Gastrocnemius medialis (tissue), 4 donors: ENCODE measurements around the gene PLA2G6. TPM values are rescaled to one million over a fixed set of nuclear protein-coding genes. Genes with fewer than 3 reads are reported as not detected.

Experiments used
- ATAC-seq, 2 donors: fragments of 150-250 bp; one replicate each; pipeline ENCODE4 v1.9.1; 2016
- DNase-seq, 2 donors: peaks; one replicate each; pipeline ENCODE4 v3.0.0-alpha.2; 2019
- H3K27ac ChIP-seq, 4 donors: fragments of 200-600 bp; sonication (generic); 1 replicate in 1 of 4; 2 replicates in 3 of 4; pipeline ENCODE4 v1.5.1; 2016 to 2018; ENCODE audit warnings: mild to moderate bottlenecking in 2 of 4, moderate library complexity in 1 of 4
- H3K27me3 ChIP-seq, 3 donors: fragments of 200-600 bp; sonication (generic) in 2 of 3; 1 replicate in 1 of 3; 2 replicates in 2 of 3; pipeline versions ENCODE4 v1.5.1 to v1.6.0; 2016 to 2019; ENCODE audit warnings: mild to moderate bottlenecking in 1 of 3, moderate library complexity in 1 of 3
- H3K36me3 ChIP-seq, 2 donors: fragments of 200-600 bp; sonication (generic) in 1 of 2; one replicate each; pipeline ENCODE4 v1.5.1; 2017 to 2018
- H3K4me1 ChIP-seq, 2 donors: fragments of 200-600 bp; sonication (generic) in 1 of 2; one replicate each; pipeline ENCODE4 v1.5.1; 2016 to 2017; ENCODE audit warnings: mild to moderate bottlenecking in 2 of 2
- H3K4me3 ChIP-seq, 4 donors: fragments of 200-600 bp; sonication (generic) in 3 of 4; 1 replicate in 1 of 4; 2 replicates in 3 of 4; pipeline ENCODE4 v1.5.1; 2016 to 2019; ENCODE audit warnings: mild to moderate bottlenecking in 2 of 4
- H3K9me3 ChIP-seq, 3 donors: fragments of 200-600 bp; sonication (generic) in 2 of 3; 1 replicate in 1 of 3; 2 replicates in 2 of 3; pipeline ENCODE4 v1.5.1; 2016 to 2019
- POLR2A ChIP-seq, 2 donors: fragments of 450-650 bp; IDR thresholded peaks; one replicate each; pipeline ENCODE4 v1.6.1; 2017; ENCODE audit warnings: antibody characterized with exemption in 2 of 2, mild to moderate bottlenecking in 2 of 2, moderate library complexity in 2 of 2
- in situ Hi-C, 4 donors: fragments of 200-750 bp; cut with MboI; loops; one replicate each; pipeline versions ENCODE4 v1.15.0 to v1.8.0; 2017; ENCODE audit warnings: low sequenced_read_pairs in 4 of 4
- intact Hi-C: fragments of 100-400 bp; cut with DNase I; formaldehyde crosslinking; loops from one replicate; pipeline ENCODE4 v1.15.1; 2023; ENCODE audit warnings: low total_unique reads
- total RNA-seq, 4 donors: library from RNA; depleted of rRNA; stranded (reverse); fragments of >200 nt; gene quantifications; one replicate each; pipeline versions ENCODE4 v1.1.0 to v1.2.3, GENCODE V29; 2016
- TF ChIP-seq, protein P1 (sequence below), 5 experiments: fragments of 450-650 bp in 3 of 5; fragments of 200-600 bp in 2 of 5; sonication (generic) in 2 of 5; IDR thresholded peaks in 4 of 5; conservative IDR thresholded peaks in 1 of 5; 1 replicate in 4 of 5; 2 replicates in 1 of 5; pipeline ENCODE4 v1.5.1; 2016 to 2019; ENCODE audit warnings: antibody characterized with exemption in 5 of 5, mild to moderate bottlenecking in 3 of 5, moderate library complexity in 3 of 5

PLA2G6 gene
- total RNA-seq, 4 donors from 2014 or later, result 9.1 to 19.5 (median 12.1) TPM

DNA sequence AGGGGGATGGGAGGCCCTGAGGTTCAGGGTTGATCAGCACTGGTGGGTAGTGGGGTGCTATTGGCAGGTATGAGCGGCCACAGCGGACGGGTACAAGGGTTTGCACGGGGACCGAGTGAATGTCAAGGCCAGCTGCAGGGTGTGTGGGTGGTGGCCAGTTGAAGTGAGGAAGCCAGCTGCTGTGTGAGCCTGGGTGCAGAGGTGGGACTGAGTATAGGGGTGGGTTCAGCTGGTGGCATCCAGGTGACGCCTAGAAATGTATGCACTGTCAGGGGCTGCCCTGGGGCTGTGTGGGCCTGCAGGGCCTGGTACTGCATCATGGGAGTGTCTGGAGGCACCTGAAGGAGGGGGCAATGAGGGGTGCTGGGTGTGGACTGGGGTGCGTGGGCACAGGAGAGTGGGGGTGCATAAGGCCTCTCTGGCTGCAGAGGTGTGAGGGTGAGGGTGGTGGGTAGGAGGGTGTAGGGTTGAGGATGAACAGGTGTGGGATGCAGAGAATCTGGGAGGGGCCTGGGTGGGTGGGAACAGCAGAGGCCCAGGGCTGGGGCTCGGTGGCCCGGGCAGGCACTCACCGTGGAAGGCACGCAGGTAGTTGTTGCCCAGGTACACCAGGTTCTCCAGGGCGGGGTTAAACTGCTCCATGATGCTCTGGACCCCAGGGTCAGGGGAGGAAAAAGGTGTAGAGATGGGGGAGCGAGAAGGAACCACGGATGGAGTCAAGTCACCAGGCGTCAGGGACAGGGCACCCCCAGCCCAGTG is 72.9 kb downstream of the PLA2G6 start:
- Histone ChIP-seq H3K36me3 (no peaks in the 10 kb centered on the region), H3K27me3 (no peaks in the 10 kb centered on the region), H3K4me1 (peaks cover 2 to 7% of the 10 kb centered on the region in 2 donors), H3K4me3 (no peak overlapping the region), H3K27ac (no peak overlapping the region), H3K9me3 (no peaks in the 10 kb centered on the region)
- TF ChIP-seq POLR2A (IDR thresholded peaks at IDR 0.05), result no peak
- TF ChIP-seq, protein P1, sequence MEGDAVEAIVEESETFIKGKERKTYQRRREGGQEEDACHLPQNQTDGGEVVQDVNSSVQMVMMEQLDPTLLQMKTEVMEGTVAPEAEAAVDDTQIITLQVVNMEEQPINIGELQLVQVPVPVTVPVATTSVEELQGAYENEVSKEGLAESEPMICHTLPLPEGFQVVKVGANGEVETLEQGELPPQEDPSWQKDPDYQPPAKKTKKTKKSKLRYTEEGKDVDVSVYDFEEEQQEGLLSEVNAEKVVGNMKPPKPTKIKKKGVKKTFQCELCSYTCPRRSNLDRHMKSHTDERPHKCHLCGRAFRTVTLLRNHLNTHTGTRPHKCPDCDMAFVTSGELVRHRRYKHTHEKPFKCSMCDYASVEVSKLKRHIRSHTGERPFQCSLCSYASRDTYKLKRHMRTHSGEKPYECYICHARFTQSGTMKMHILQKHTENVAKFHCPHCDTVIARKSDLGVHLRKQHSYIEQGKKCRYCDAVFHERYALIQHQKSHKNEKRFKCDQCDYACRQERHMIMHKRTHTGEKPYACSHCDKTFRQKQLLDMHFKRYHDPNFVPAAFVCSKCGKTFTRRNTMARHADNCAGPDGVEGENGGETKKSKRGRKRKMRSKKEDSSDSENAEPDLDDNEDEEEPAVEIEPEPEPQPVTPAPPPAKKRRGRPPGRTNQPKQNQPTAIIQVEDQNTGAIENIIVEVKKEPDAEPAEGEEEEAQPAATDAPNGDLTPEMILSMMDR (IDR thresholded peaks at IDR 0.05 in 4 of 5, conservative IDR thresholded peaks at IDR 0.05 in 1 of 5), result no peak
- DNase-seq, result no peak
- intact Hi-C loops, result no loop called here
- no peak for ATAC-seq
- in situ Hi-C loops, result loop anchor here in 3 of 4 donors (10.0 to 25.0 kb wide), 3 partner anchors 54 to 254 kb away; partner anchors contain the start of gene PICK1 (in 2 of the 3)

DNA sequence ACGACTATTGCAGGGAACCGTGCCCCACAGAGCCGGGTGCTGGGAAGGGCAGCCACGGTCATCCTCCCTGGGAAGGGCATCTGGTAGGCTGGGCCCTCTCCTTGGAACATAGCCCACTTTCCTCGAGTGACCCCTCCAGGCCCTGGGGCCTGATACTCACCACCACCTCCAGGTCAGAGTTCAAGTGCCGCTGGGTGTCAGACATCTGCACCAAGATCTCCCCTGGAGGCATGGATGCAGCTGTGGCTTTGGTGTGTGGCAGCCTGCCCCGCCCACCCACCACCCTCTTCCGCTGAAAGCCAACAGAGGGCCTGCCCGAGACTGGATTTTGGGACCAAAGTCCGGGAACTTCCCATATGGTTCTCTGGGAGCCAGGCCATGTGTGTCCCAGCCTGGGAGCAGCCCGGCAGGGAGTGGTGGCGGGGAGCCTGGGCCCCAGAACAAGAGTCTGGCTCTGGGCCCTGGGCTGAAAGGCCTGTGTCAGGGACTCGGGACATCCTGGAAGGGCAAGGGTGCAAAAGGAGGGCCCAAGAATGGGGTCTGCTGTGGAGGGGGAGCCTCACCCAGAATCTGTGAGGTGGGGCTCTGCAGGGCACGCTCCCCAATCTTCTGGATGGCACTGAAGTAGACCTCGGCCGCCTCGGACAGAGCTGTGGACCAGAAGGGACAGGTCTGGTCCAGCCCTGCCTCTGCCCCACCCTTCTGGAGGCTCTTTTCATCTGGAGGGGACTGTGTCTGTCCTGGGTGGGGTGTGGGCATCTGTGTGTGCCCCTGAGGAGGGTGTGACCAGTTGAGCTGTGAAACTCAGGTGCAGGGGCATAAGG is 73.7 kb downstream of the PLA2G6 start:
- H3K4me1 ChIP-seq, result peaks cover 2 to 7% of the 10 kb centered on the region in 2 donors
- no peaks in the 10 kb centered on the region for H3K36me3 ChIP-seq
- in situ Hi-C loops (loop anchor here in 3 of 4 donors (10.0 to 25.0 kb wide), 3 partner anchors 53 to 254 kb away; partner anchors contain the start of gene PICK1 (in 2 of the 3)), intact Hi-C loops (no loop called here)
- TF ChIP-seq, protein P1 (IDR thresholded peaks at IDR 0.05 in 4 of 5, conservative IDR thresholded peaks at IDR 0.05 in 1 of 5), result no peak
- TF ChIP-seq POLR2A (IDR thresholded peaks at IDR 0.05), result no peak
- no peak for ATAC-seq
- H3K9me3 ChIP-seq, result no peaks in the 10 kb centered on the region
- no peak overlapping the region for H3K27ac ChIP-seq
- no peaks in the 10 kb centered on the region for H3K27me3 ChIP-seq
- DNase-seq, result no peak
- no peak overlapping the region for H3K4me3 ChIP-seq

DNA sequence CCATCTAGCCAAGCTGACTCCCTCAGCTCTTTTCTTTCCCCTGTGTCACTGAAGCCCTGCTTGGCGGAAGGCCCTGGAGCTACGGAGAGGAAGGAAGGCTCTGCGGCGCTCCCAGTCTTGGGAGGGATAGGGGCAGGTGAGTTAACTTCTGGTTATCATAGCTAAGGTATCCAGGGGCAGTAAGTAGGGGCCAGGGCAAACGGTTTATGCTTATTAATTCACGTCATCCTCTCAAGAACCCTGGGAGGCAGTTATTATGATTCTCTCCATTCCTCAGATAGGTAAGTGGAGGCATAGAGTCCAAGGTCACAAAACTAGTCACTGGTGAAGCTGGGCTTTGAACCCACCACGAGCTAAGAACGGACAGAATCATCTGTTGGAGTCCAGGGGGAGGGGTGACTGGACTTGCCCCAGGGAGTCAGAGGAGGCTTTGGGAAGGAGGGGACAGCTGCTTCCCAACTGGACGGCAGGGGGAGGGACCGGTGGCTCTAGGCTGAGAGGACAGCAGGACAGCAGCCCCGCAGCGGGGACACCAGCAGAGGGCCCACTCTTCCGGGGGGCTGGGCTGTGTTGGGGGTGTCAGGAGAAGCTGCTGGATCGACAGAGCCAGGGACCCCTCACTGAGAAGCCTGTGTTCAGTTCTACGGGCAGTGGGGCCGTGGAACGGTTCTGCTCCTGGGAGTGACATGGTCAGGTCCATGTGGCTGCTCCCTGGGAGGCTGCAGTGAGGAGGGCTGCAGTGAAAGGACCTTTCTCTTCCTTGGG is 74.6 kb downstream of the PLA2G6 start:
- no peak for ATAC-seq
- Histone ChIP-seq H3K36me3 (no peaks in the 10 kb centered on the region), H3K9me3 (no peaks in the 10 kb centered on the region), H3K27me3 (no peaks in the 10 kb centered on the region), H3K4me1 (peaks cover 2 to 7% of the 10 kb centered on the region in 2 donors), H3K4me3 (no peak overlapping the region), H3K27ac (no peak overlapping the region)
- no peak for TF ChIP-seq POLR2A (IDR thresholded peaks at IDR 0.05)
- TF ChIP-seq, protein P1 (IDR thresholded peaks at IDR 0.05 in 4 of 5, conservative IDR thresholded peaks at IDR 0.05 in 1 of 5), result no peak
- intact Hi-C loops, result no loop called here
- in situ Hi-C loops, result loop anchor here in 3 of 4 donors (10.0 to 25.0 kb wide), 3 partner anchors 52 to 255 kb away; partner anchors contain the start of gene PICK1 (in 2 of the 3)
- DNase-seq, result no peak

DNA sequence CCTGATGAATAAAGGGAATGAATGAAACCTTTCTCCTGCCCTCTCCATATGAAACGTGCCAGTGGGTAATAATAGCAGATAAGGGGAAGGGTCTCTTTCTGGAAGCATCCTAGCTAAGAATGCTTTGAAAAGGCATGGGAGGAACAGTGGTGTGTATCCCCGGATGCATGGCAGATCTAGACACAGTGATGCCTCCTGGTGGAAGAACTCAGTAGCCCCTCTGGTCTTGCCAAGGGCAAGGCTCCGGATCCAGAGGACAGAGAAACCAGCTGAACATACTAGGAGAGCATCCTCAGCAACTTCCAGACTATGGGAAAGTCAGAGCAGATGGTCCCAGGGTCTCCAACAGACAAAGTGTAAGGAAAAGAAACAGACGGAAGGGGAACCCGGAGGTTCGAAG is 77.5 kb downstream of the PLA2G6 start:
- H3K36me3 ChIP-seq, result no peaks in the 10 kb centered on the region
- DNase-seq, result peak in 1 of 2 donors; percentile 54
- H3K27me3 ChIP-seq, result no peaks in the 10 kb centered on the region
- H3K4me1 ChIP-seq, result no peaks in the 10 kb centered on the region
- in situ Hi-C loops, result loop anchor here in 3 of 4 donors (10.0 to 25.0 kb wide), 3 partner anchors 49 to 258 kb away; partner anchors contain the start of gene PICK1 (in 2 of the 3)
- no peak overlapping the region for H3K4me3 ChIP-seq
- H3K27ac ChIP-seq, result no peak overlapping the region
- ATAC-seq, result peak; percentile 64 to 89
- TF ChIP-seq, protein P1 (IDR thresholded peaks at IDR 0.05 in 4 of 5, conservative IDR thresholded peaks at IDR 0.05 in 1 of 5), result peak; percentile 39 to 64 (median 61)
- TF ChIP-seq POLR2A (IDR thresholded peaks at IDR 0.05), result no peak
- H3K9me3 ChIP-seq, result no peaks in the 10 kb centered on the region
- intact Hi-C loops, result loop anchor here (1.0 kb wide), 2 partner anchors 35 to 52 kb away; no protein-coding TSS in a partner anchor
